SKM-1 treated with dmso at 0.1 percent for 144 hours (cell line): Measurements from ENCODE around the gene SSBP2.
"Not testable (repeated sequence)": the region's sequence is repeated elsewhere in the genome, so short reads cannot be mapped to it uniquely, and the experiment has no call there.

Experiments used
- DNase-seq: peaks from one replicate; lab custom pipeline; 2025; ENCODE audit not compliant: unreplicated experiment; lab: John Stamatoyannopoulos, UW

Gene SSBP2

GRCh38 chr5:81740758-81741157 lies 10.1 kb downstream of the SSBP2 start:
- DNase-seq: no peak

DNA sequence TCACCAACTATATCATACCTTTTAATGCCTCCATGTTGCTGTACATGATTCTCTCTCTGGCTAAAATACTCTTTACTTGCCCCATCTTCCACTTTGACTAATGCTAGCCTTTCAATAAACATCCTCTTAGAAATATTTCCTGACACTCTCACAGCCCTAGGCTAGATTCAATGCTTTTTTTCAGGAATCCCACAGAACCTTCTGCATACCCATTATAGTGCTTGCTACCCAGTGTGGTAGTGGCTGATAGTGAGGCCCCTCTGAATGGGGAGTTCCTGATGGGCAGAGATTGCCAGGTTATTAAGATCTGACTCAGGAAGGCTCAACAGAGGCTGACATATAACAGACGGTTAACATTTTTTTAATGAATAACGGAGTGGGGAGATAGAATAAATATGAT lies 11.6 kb downstream of the SSBP2 start:
- no peak for DNase-seq

DNA sequence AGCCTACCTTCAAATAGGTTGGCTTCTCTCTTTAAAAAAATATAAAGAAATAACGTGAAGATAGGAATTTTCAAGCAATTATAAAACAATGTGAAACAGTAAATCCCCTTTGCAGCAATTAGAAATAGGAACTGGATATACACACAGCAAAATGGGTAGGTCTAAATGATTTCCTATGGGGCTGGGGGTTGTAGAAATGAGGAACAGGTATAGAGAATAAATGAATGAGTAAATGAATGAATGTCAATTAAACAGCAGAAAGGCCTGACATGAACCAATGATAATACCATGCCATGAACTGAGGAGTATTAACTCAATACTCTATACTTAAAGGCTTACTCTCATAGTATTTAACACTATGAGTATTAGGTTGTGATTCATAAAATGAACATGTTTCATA lies 21.6 kb downstream of the SSBP2 start:
- no peak for DNase-seq

DNA sequence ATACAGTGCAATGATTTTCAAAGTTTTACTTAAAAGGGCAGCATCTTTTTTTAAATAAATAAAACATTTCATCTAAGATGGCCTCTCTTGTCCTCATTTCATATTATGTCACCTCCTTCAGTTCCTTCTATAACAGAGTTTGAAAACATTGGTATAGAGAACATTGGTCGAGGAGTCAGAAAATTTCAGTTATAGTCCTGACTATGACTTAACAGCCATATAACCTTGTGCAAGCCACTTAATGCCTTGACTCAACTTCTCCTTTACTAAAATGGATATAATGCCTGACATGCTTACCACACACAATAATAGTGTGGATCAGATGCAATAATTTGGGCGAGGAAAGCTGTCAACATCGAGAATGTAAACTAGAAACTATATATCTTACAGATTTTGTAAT lies 22.6 kb downstream of the SSBP2 start:
- peak; percentile 55 for DNase-seq

DNA sequence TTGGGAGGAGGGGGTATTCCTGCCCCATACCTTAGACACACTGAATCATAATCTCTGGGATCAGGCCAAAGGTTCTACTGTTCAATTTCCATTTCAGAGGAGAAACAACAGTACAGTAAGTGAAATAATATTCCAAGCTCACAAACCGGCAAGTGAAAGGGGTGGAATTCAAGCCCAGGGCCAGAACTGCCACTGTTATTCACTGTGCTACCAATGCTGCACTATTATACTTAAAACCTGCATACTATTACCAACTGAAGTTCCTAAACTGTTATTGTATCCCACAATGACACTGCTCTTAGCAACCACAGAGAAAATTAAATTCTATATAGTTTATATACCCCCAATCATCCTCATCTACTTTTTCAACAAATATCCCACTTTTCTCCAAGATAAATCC lies 24.6 kb downstream of the SSBP2 start:
- no peak for DNase-seq

- DNase-seq: no peak
These were observed 26.3 kb downstream of the SSBP2 start for GRCh38 chr5:81724571-81724970.

DNA sequence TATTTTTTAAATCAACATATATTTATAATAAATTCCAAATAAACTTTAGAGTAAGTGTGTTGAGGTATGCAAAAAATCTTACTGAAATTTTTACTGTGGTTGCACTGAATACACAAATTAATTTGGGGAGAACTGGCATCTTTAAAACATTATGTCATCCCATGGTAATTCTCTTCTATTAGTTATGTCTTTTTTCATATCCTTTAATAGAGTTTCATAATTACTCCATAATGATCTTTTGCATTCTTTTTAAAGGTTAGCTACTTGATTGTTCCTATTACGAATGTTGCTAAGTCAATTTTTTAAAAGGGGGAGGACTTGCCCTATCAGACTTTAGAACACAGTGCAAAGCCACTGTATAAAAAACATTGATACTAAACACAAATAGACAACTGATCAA lies 26.8 kb downstream of the SSBP2 start:
- no peak for DNase-seq

GRCh38 chr5:81721049-81721448 lies 29.8 kb downstream of the SSBP2 start:
- no peak for DNase-seq

DNA sequence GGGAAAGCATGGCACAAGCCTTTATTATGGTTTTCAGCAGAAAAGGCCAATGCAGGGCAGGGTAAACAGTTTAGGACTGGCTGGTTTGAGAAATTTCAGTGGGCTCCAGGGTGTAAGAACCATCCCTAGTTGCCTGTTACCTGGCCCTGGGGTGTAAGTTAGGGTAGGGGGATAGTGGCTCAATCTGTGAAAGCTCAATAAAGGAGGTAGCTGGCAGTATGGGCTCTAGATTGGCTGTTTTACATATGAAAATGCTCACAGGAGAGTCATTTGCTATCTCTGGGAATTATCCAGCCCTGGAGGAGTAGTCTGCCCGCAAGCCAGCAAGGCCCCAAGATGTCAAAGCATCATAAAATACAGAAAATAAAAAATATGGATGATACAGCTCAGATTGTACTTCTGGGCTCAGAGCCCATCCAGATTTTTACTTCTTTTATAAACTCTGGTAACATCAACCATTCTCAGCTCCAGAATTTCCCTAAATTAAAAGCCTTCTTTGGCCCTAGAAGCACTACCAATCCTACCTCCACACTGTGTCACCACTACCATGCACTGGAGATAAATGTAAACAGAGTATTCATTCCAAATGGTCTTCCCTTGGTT lies 31.1 kb downstream of the SSBP2 start:
- DNase-seq: no peak

DNA sequence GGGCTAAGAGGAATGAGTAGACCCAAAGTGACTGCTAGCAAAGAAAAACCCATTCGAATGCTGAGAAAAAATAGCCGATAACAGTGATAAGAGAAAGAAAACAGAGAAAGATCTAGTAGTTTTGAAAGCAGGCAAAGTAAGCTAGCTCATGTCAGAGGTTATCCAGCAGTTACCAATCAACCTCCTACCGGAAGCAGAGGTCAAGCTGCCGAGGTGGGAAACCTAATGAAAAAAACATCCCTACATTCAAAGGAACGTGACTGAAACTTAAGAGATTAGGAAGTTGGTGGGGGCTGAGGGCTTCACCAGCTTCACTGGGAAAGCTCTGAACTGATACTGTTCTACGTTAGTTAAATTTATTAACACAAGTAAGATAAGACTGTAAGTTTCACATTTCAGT lies 32.6 kb downstream of the SSBP2 start:
- no peak for DNase-seq

GRCh38 chr5:81717860-81718259 lies 33.0 kb downstream of the SSBP2 start:
- DNase-seq: no peak

DNA sequence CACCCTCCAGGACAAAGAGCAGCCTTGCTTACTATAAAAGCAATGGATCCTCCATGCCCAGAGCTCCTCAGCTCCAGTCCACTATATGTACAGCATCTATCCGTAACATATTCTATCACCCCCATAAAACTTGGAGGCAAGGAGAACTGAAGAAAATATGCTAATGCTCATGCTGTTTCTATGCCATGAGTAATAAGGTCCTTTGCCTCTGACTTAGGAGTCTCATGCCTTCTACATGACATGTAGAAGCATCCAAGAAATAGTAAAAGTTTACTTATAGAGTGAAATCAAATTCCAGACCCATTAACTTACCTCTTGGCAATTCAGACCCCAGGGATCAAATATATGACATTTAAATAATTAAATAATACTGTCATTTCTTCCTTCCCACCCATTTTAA lies 33.7 kb downstream of the SSBP2 start:
- no peak for DNase-seq

DNA sequence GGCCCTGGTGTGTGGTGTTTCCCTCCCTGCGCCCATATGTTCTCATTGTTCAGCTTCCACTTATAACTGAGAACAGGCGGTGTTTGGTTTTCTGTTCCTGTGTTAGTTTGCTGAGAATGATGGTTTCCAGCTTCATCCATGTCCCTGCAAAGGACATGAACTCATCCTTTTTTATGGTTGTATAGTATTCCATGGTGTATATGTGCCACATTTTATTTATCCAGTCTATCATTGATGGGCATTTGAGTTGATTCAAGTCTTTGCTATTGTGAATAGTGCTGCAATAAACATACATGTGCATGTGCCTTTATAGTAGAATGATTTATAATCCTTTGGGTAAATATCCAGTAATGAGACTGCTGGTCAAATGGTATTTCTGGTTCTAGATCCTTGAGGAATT lies 36.8 kb downstream of the SSBP2 start:
- DNase-seq: not testable (repeated sequence)

DNA sequence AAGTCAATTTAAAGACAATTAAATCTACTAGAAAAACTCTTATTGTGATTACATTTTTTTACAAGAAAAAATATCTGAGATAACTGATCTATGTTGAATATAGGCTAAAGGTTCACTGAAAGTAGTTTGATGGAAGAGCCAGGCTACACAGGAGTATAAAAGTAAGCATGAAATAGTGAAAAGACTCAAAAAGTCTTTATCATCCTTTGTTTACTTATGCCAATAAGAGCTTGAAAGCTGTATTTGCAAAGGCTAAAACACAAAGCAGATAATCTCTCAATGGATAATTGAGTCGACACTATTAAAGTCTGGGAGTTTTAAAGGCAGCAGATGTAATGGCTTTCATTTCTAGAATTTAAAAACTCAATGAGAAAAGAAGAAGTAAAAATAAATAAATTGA lies 42.0 kb downstream of the SSBP2 start:
- DNase-seq: no peak

- no peak for DNase-seq
These were observed 47.1 kb downstream of the SSBP2 start for GRCh38 chr5:81703840-81704239.

GRCh38 chr5:81700166-81700565 lies 50.7 kb downstream of the SSBP2 start:
- no peak for DNase-seq

GRCh38 chr5:81698813-81699212 lies 52.1 kb downstream of the SSBP2 start:
- no peak for DNase-seq

GRCh38 chr5:81696418-81697397 lies 54.2 kb downstream of the SSBP2 start:
- DNase-seq: no peak

DNA sequence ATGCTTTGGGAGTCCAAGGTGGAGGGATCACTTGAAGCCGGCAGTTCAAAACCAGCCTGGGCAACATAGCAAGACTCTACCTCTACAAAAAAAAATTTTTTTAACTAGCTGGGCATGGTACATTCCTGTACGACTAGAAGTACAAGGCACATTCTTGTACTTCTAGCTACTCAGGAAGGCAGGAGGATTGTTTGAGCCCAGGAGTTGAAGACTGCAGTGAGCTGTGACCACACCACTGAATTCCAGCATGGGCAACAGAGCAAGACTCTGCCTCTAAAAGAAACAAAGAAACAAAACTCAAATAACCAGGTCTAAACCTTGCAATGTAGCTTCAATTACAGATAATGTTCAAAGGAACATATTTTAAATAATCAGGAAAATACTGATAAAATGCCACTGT lies 56.2 kb downstream of the SSBP2 start:
- no peak for DNase-seq

DNA sequence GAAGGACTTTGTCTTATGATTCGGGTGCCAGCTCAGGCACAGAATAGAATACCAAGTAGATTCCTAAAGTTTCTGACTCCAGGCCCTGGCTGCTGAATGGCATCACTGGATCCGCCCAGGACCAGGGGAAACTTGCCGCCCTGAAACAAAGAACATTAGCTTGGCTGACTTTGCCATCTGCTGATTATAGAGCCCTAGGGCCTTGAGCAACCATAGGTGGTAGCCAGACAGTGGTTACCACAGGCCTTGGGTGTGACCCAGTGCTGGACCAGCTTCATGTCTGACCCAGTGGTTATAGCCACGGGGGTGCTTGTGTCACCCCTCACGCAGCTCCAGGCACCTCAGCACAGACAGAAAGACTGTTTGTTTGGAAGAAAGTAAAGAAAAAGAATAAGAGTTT lies 62.7 kb downstream of the SSBP2 start:
- no peak for DNase-seq

- no peak for DNase-seq
These were observed 63.6 kb downstream of the SSBP2 start for GRCh38 chr5:81687292-81687691.

DNA sequence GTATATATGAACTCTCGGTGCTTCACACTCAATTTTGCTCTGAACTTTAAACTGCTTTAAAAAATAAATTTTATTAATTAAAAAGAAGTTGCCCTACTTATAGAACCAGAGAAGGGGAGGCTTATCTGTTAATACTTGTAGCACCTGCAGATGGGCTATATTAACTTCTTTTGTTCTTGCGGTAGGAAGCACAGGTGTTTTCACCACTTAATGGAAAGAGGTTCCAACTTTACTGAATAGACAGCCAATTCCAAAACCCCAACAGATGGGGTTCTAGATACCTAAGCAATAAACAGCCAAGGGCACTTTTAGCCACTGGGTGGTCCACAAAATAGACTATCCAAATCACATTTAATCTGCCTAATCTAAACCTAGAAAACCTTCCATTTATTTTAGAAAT lies 65.4 kb downstream of the SSBP2 start:
- no peak for DNase-seq

GRCh38 chr5:81679885-81680284 lies 71.0 kb downstream of the SSBP2 start:
- no peak for DNase-seq
